Brain microvascular endothelial cell (primary cell): Measurements from ENCODE around the gene HSD17B3.
"Not testable (repeated sequence)": the region's sequence is repeated elsewhere in the genome, so short reads cannot be mapped to it uniquely, and the experiment has no call there.

Source experiments
- DNase-seq: peaks from one replicate; pipeline ENCODE4 v3.0.0-alpha.2; 2020
- H3K27ac ChIP-seq: fragments of 250-450 bp; sonication (Bioruptor Pico); 2 replicates; pipeline ENCODE4 v1.5.1; 2020; ENCODE audit warnings: mild to moderate bottlenecking, moderate library complexity
- H3K27me3 ChIP-seq: fragments of 250-450 bp; sonication (Bioruptor Pico); replicated peaks from 2 replicates; pipeline ENCODE4 v1.5.1; 2020; ENCODE audit warnings: mild to moderate bottlenecking
- H3K36me3 ChIP-seq: fragments of 250-450 bp; sonication (Bioruptor Pico); replicated peaks from 2 replicates; pipeline ENCODE4 v1.5.1; 2020; ENCODE audit warnings: mild to moderate bottlenecking
- H3K4me3 ChIP-seq: 2 replicates; pipeline ENCODE4 v1.5.1; 2011; ENCODE audit warnings: low read depth, mild to moderate bottlenecking, control low read depth, low read length, moderate library complexity
- in situ Hi-C: cut with HindIII; loops from 2 replicates; pipeline ENCODE4 v1.10.0; 2017; ENCODE audit warnings: low sequenced_read_pairs, low pct_ligation_motif_present
- TF ChIP-seq, protein P1 (sequence below): IDR thresholded peaks from 2 replicates; pipeline ENCODE4 v1.5.1; 2011; ENCODE audit warnings: low read depth, mild to moderate bottlenecking, moderate library complexity, low read length, control low read depth, inconsistent platforms; ENCODE audit errors: missing control alignments

The HSD17B3 gene

GRCh38 chr9:96193236-96193755 is 108.7 kb downstream of the HSD17B3 start:
- no peaks in the 10 kb centered on the region for H3K27me3 ChIP-seq
- DNase-seq: no peak

GRCh38 chr9:96192710-96193109 is 109.3 kb downstream of the HSD17B3 start:
- Histone ChIP-seq H3K27ac (no peak overlapping the region), H3K4me3 (no peak overlapping the region), H3K36me3 (no peaks in the 10 kb centered on the region), H3K27me3 (no peaks in the 10 kb centered on the region)
- TF ChIP-seq, protein P1, sequence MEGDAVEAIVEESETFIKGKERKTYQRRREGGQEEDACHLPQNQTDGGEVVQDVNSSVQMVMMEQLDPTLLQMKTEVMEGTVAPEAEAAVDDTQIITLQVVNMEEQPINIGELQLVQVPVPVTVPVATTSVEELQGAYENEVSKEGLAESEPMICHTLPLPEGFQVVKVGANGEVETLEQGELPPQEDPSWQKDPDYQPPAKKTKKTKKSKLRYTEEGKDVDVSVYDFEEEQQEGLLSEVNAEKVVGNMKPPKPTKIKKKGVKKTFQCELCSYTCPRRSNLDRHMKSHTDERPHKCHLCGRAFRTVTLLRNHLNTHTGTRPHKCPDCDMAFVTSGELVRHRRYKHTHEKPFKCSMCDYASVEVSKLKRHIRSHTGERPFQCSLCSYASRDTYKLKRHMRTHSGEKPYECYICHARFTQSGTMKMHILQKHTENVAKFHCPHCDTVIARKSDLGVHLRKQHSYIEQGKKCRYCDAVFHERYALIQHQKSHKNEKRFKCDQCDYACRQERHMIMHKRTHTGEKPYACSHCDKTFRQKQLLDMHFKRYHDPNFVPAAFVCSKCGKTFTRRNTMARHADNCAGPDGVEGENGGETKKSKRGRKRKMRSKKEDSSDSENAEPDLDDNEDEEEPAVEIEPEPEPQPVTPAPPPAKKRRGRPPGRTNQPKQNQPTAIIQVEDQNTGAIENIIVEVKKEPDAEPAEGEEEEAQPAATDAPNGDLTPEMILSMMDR: no peak
- in situ Hi-C loops: no loop called here
- DNase-seq: no peak

More at GRCh38 chr9:96193236-96193755, 108.7 kb downstream of the HSD17B3 start:
- H3K4me3 ChIP-seq: no peak overlapping the region
- H3K27ac ChIP-seq: no peak overlapping the region
- TF ChIP-seq, protein P1: no peak
- in situ Hi-C loops: no loop called here
- no peaks in the 10 kb centered on the region for H3K36me3 ChIP-seq

- no peaks in the 10 kb centered on the region for H3K36me3 ChIP-seq
- H3K27ac ChIP-seq: no peak overlapping the region
- H3K4me3 ChIP-seq: no peak overlapping the region
- DNase-seq: no peak
- H3K27me3 ChIP-seq: no peaks in the 10 kb centered on the region
- TF ChIP-seq, protein P1: no peak
- in situ Hi-C loops: no loop called here
Observed at GRCh38 chr9:96189995-96190394, 112.0 kb downstream of the HSD17B3 start.

DNA sequence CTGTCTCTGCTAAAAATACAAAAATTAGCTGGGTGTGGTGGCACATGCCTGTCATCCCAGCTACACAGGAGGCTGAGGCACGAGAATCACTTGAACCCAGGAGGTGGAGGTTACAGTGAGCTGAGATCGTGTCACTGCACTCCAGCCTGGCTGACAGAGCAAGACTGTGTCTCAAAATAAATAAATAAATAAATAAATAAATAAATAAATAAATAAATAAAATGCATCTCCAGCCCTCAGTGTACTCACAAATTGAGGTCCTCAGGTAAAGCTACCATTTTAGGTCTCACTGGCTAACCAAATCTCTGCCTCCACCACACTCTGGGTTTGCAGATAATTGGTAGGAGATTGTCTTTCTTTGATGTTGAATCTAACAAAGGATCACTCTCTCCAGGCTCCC is 112.4 kb downstream of the HSD17B3 start:
- H3K36me3 ChIP-seq, in situ Hi-C loops, DNase-seq, H3K4me3 ChIP-seq, H3K27ac ChIP-seq, H3K27me3 ChIP-seq: not testable (repeated sequence)

DNA sequence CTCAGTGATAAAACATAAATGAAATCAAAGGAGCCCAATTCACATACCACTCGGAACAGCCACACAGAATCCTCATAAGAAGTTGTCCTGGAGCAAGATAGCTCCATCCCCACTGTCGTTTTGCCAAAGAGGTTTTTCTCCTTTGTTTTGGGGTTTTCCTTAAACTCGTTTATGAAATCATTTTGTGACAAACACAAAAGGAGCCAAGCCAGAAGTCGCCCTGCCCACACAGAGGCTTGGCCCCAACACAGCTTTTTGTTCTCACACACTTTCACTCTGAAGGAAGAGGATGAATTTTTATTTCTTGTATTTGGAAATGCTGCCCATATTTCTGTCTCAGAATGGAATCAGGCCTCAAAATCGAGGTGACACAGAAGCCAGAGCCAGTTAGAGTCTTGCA is 113.4 kb downstream of the HSD17B3 start:
- Histone ChIP-seq H3K36me3 (no peaks in the 10 kb centered on the region), H3K4me3 (no peak overlapping the region), H3K27ac (no peak overlapping the region), H3K27me3 (peaks cover 2% of the 10 kb centered on the region)
- TF ChIP-seq, protein P1: no peak
- no peak for DNase-seq
- in situ Hi-C loops: no loop called here

GRCh38 chr9:96187151-96187555 is 114.8 kb downstream of the HSD17B3 start:
- peaks cover 2% of the 10 kb centered on the region for H3K27me3 ChIP-seq
- in situ Hi-C loops: no loop called here

More at GRCh38 chr9:96187151-96187555, 114.8 kb downstream of the HSD17B3 start:
- Histone ChIP-seq H3K27ac (no peak overlapping the region), H3K4me3 (no peak overlapping the region), H3K36me3 (no peaks in the 10 kb centered on the region)
- TF ChIP-seq, protein P1: no peak
- no peak for DNase-seq
